Subcutaneous abdominal adipose tissue (tissue), 5 donors: ENCODE measurements around the gene SERP2.

Experiments used
- H3K27ac ChIP-seq: one replicate; pipeline ENCODE4 v1.7.0; 2013; ENCODE audit warnings: low read depth, mild to moderate bottlenecking, inconsistent platforms, low read length, moderate library complexity
- H3K27me3 ChIP-seq, 5 donors: one replicate each; pipeline ENCODE4 v1.7.0; 2013; ENCODE audit warnings: low read length in 5 of 5, inconsistent platforms in 1 of 5; ENCODE audit not compliant: control insufficient read depth in 5 of 5, insufficient read depth in 4 of 5
- H3K36me3 ChIP-seq, 5 donors: one replicate each; pipeline ENCODE4 v1.7.0; 2013; ENCODE audit warnings: low read length in 5 of 5; ENCODE audit not compliant: control insufficient read depth in 5 of 5, insufficient read depth in 5 of 5
- H3K4me1 ChIP-seq, 5 donors: one replicate each; pipeline ENCODE4 v1.7.0; 2013; ENCODE audit warnings: low read length in 5 of 5, mild to moderate bottlenecking in 3 of 5, moderate library complexity in 1 of 5; ENCODE audit not compliant: control insufficient read depth in 5 of 5, insufficient read depth in 5 of 5
- H3K4me3 ChIP-seq, 5 donors: one replicate each; pipeline ENCODE4 v1.7.0; 2013; ENCODE audit warnings: low read length in 5 of 5, low read depth in 1 of 5
- H3K9ac ChIP-seq, 5 donors: one replicate each; pipeline ENCODE4 v1.7.0; 2013; ENCODE audit warnings: low read length in 5 of 5, mild to moderate bottlenecking in 4 of 5, moderate library complexity in 3 of 5
- H3K9me3 ChIP-seq, 5 donors: one replicate each; pipeline ENCODE4 v1.7.0; 2013; ENCODE audit warnings: low read length in 5 of 5; ENCODE audit not compliant: control insufficient read depth in 5 of 5
- donor health status: healthy.
- donor health status: healthy.
- donor health status: healthy.
- donor health status: healthy.
- donor health status: healthy.

SERP2 gene

DNA sequence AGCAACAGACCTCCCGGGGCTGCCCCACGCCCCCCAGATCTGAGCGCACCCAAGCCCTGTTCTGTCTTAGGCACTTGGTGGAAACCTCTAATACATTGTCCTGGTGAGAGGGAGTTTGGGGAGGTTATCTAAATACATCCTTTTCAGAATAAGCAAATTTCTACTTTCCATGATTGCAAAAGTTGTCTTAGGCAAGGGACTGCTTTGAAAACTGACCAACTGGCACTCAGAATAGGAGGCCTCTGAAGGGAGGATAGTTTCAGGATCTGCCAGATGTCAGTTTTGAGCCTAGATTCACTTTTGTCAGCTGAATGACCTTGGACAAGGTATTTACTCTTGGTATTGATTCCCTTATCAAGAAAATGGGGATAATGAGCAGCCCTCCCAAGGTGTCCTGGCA lies 11.8 kb downstream of the SERP2 start:
- no peak overlapping the region for H3K4me3 ChIP-seq
- no peaks in the 10 kb centered on the region for H3K9me3 ChIP-seq
- H3K36me3 ChIP-seq: no peaks in the 10 kb centered on the region
- no peak overlapping the region for H3K9ac ChIP-seq
- no peaks in the 10 kb centered on the region for H3K27me3 ChIP-seq
- peaks cover 0 to 13% (median 10%) of the 10 kb centered on the region in 5 donors for H3K4me1 ChIP-seq
- H3K27ac ChIP-seq: no peak overlapping the region

DNA sequence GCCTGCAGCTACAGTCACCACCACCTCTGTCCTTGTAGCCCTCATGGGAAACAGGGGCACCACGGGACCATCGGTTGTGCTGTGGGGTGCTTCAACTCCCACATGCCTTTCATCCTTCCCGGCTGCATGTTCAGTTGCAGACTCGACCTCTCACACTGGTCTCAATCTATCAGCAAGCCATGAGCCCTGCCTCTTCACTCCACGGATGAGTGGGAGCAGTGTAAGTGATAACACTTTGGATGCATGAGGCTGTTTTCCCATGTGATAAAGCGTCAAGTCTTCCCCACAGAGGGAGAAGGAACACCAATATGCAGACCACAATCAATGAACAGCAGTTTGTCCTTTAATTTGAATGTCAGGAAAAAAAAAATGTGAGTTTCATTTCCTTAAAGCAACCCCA lies 12.2 kb downstream of the SERP2 start:
- H3K4me3 ChIP-seq: no peak overlapping the region
- no peaks in the 10 kb centered on the region for H3K36me3 ChIP-seq
- H3K27me3 ChIP-seq: no peaks in the 10 kb centered on the region
- H3K27ac ChIP-seq: no peak overlapping the region
- H3K9ac ChIP-seq: no peak overlapping the region
- no peaks in the 10 kb centered on the region for H3K9me3 ChIP-seq
- H3K4me1 ChIP-seq: peaks cover 0 to 13% (median 10%) of the 10 kb centered on the region in 5 donors

DNA sequence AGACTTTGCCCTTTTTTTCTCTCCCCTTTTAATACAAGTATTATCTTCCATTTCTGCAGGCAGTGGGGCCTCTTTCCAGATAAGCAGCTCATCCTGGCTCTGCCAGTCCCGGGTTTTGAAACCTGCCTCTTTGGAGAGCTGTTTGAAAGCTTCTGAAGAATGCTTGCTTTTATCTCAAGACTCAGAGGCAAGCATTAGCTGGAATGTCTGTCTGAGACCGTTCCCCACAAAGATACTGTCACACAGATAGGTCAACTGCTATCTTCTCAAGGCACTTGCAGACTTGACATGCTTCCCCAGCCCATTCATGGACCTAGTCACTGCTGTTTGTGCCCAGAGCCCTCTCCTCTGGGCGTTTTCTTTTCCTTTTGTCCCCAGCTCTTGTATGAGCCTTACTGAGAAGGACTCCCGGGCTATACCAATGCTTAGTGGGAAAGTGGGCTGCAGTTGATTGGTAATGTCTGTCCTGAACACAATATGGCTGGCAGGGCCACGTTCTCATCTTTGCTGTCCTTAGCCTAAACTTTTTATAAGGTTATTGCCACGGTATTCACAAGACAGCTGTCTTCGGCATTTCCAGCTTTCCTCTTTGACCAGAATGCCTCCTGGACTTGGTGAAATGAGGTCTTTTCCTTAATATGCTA lies 13.4 kb downstream of the SERP2 start:
- Histone ChIP-seq H3K9me3 (no peaks in the 10 kb centered on the region), H3K4me1 (peaks cover 0 to 13% (median 10%) of the 10 kb centered on the region in 5 donors), H3K4me3 (no peak overlapping the region), H3K27me3 (no peaks in the 10 kb centered on the region), H3K36me3 (no peaks in the 10 kb centered on the region), H3K9ac (no peak overlapping the region), H3K27ac (no peak overlapping the region)

DNA sequence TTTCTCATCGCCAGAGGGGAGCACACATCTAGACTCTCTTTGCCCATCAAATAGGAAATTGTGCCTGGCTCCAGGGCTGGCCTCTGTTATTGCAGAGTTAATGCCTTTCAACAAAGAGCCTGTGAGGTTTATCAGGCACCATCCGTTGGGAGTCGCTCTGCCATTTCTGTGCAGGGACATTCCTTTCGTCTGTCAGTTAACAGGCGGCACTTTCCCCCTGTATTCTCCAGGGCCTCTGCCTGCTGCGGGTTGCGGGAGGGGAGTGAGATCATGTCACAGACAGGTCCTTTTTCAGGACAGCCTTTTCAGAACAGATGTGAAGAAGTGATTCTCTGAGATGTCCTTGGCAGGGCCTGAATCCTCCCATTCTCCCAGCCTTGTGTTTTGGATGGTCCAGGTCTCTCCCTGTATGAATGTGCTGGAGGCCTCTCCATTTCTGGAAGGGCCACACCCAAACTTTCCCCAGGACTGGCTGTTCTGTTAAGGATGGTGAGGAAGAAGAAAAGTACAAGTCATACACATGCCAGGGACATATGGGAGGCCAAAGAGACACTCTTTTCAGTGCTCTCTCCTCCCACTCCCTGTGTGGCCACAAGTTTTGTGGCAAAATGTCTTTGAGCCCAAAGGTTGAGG lies 14.9 kb downstream of the SERP2 start:
- Histone ChIP-seq H3K4me3 (no peak overlapping the region), H3K27me3 (no peaks in the 10 kb centered on the region), H3K27ac (no peak overlapping the region), H3K4me1 (peaks cover 0 to 13% (median 10%) of the 10 kb centered on the region in 5 donors), H3K9ac (no peak overlapping the region), H3K36me3 (no peaks in the 10 kb centered on the region), H3K9me3 (no peaks in the 10 kb centered on the region)

DNA sequence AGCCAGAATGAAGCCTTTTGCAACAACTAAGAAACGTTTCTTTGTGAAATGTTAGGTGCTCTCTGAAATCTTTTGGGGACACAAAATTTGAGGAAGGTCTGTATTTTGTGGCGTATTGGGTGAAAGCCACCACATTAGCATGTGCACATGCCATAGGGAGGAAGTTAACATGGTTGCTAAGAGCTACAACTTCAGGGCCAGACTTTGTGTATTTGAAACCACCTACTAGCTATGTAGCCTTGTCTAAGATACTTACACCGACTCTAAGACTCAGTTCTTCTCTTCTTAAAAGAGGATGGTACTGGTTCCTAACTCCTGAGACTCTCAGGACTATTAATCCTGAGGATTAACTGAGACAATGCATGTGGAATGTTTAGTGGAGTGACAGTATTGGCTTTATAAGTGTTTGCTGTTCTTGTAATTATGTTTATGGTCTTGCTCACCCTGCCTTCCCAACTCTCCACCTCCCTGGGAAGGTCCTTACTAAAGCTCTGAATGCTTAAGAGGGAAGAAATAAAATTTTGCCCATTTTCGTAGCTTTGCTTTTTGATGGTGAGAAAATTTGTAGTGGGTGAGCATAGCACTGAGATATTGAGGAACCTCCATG lies 15.5 kb downstream of the SERP2 start:
- no peak overlapping the region for H3K4me3 ChIP-seq
- H3K27ac ChIP-seq: no peak overlapping the region
- H3K9me3 ChIP-seq: no peaks in the 10 kb centered on the region
- H3K4me1 ChIP-seq: peaks cover 0 to 13% (median 10%) of the 10 kb centered on the region in 5 donors
- H3K9ac ChIP-seq: no peak overlapping the region
- H3K36me3 ChIP-seq: no peaks in the 10 kb centered on the region
- H3K27me3 ChIP-seq: no peaks in the 10 kb centered on the region

DNA sequence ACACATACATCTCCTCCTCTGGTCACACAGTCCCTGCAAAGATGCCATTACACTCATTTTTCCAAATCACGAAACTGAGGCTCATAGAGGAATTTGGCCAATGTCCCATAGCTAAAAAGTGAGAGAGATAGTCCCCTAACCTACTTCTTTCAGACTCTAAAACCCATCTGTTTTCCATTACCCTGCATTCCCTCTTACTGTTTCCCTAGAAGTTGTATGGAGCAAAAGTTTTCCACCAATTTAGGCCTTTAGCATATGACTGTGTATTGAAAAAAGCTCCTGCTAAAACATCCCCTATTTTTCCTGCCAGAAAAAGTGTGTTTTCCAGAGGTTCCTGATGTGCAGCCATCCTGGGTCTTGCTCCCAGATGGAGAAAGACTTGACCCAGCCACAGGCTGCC lies 16.3 kb downstream of the SERP2 start:
- no peak overlapping the region for H3K4me3 ChIP-seq

DNA sequence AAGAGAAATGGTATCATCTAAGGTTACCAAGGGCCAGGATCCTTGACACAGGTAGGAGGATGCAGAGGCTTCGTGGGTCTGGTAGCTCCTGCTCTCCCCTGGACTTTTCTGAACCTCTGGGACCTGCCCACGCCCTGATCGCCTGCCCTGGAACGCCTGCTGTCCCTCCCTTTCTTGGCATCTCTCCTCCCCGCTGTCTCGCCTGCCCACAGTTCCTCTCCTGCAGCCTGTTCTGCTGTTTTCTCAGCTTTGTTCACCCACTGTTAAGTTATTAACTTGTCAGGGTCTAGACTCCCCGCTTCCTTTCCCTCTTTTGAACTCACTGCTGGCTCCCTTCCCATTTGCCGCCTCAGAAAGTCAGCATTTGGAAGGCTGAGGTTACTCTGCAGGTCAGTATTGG lies 19.8 kb downstream of the SERP2 start:
- H3K4me3 ChIP-seq: no peak overlapping the region
- H3K27me3 ChIP-seq: peaks cover 0 to 5% (median 0%) of the 10 kb centered on the region in 5 donors
- H3K27ac ChIP-seq: no peak overlapping the region
- H3K4me1 ChIP-seq: peaks cover 0 to 14% (median 11%) of the 10 kb centered on the region in 5 donors
- no peaks in the 10 kb centered on the region for H3K9me3 ChIP-seq
- H3K36me3 ChIP-seq: no peaks in the 10 kb centered on the region
- no peak overlapping the region for H3K9ac ChIP-seq

More for the DNA sequence above, 16.3 kb downstream of the SERP2 start:
- no peak overlapping the region for H3K9ac ChIP-seq
- no peaks in the 10 kb centered on the region for H3K27me3 ChIP-seq
- H3K36me3 ChIP-seq: no peaks in the 10 kb centered on the region
- peaks cover 0 to 12% (median 9%) of the 10 kb centered on the region in 5 donors for H3K4me1 ChIP-seq
- no peak overlapping the region for H3K27ac ChIP-seq
- no peaks in the 10 kb centered on the region for H3K9me3 ChIP-seq

DNA sequence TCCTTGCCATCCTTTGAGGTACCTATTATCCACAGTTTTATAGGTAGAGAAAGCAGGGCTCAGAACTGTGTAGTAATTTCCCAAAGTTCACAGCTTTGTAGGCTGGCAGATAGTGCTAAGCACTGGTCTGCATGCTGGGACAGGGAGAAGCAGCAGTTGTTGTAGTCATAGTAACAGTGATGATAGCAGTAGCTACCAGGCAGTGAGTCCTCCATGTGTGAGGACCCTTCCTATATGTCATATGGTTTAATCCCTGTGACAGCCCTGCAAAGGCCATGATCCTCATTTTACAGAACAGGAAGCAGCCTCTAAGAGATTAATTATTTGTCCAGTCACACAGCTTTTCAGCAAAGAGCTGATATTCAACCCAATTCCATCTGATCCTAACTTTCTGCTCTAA lies 21.0 kb downstream of the SERP2 start:
- peaks cover 0 to 10% (median 0%) of the 10 kb centered on the region in 5 donors for H3K27me3 ChIP-seq
- no peaks in the 10 kb centered on the region for H3K9me3 ChIP-seq
- no peak overlapping the region for H3K4me3 ChIP-seq
- peaks cover 0 to 14% (median 11%) of the 10 kb centered on the region in 5 donors for H3K4me1 ChIP-seq
- no peaks in the 10 kb centered on the region for H3K36me3 ChIP-seq
- H3K9ac ChIP-seq: no peak overlapping the region
- H3K27ac ChIP-seq: no peak overlapping the region

DNA sequence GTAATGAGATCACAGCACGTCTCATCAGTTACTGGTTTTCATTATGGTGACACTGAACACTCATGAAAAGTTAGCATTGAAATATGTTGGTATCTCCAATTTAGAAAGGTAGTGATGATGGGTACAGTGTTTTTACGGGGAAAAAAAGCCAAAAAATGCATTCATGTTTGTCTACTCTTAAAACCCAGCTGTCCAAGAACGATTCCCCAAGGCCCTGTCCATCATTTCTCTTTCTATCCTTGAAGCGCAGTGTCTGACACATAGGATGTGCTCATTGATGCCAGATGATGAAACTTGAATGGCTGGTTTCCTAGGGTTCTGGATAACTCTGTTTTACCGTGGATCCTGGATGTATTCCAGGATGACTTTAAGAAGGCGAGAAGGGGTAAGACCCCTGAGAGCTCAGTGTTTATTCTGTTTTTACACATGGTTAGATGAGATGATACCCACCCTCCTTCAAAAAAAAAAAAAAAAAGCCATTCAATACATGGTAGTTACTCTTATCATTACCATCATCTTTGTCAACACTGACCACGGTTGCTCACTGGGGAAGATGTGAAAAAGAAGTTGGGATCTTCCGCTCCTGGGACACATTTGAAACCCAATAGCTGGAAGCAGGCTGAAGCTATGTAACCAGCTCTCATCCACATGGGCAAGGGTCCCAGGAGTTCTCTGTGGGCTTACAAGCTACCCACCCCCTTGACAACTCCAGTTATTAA lies 22.5 kb downstream of the SERP2 start:
- no peaks in the 10 kb centered on the region for H3K9me3 ChIP-seq
- peaks cover 0 to 14% (median 11%) of the 10 kb centered on the region in 5 donors for H3K4me1 ChIP-seq
- peaks cover 0 to 10% (median 0%) of the 10 kb centered on the region in 5 donors for H3K27me3 ChIP-seq
- no peak overlapping the region for H3K9ac ChIP-seq
- H3K36me3 ChIP-seq: no peaks in the 10 kb centered on the region
- H3K27ac ChIP-seq: no peak overlapping the region
- H3K4me3 ChIP-seq: no peak overlapping the region
